IPS-NIHi7 (cell line): Measurements from ENCODE around the gene KRT15.

Experiments used
- DNase-seq: peaks from one replicate; pipeline ENCODE4 v3.0.0; 2012; ENCODE audit warnings: mixed read lengths; ENCODE audit errors: extremely low spot score

KRT15 gene

DNA sequence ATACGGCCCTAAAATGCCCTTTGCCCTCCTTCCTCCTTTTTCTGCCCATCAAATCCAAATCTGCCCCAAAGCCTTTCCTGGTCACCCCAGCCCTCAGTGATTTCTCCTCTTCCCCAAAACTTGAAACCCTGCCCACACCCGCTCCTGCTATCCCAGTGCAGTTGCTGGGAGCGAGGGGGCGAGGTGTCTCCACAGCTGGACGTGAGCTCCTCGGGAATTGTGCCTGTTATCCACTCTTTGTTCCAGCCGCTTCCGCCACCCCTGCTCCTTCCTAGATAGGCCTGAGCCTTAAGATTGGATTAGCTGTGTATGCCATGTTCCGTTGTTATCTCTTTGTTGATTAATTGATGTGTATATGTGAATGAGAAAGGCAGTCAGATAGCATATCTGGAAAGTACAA lies 35.2 kb downstream of the KRT15 start:
- DNase-seq = peak; percentile 39

DNA sequence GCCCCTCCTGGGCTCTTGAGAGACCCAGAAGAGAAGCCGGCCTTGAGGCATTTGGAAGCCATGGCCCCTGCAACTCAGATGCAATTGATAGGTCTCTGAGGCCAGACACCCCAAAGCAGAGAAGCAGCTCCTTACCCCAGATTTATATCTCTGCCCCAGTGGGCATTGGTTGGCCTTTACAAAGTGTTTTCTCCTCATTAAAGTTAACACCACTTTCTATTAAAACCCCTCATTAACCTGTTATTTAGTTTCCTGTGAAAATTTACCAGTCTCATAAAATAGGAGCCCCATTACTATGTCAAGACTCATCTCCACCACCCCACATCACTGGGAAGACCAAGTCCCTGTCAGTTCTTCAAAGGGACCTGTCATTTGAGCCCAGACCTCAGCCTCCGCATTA lies 37.7 kb downstream of the KRT15 start, which contains the start of gene KRT35:
KRT35 (minus strand) TSS at position 116 of the 400 bp plus-strand sequence; CDS start at position 62, 54 bp downstream.
- DNase-seq = no peak

DNA sequence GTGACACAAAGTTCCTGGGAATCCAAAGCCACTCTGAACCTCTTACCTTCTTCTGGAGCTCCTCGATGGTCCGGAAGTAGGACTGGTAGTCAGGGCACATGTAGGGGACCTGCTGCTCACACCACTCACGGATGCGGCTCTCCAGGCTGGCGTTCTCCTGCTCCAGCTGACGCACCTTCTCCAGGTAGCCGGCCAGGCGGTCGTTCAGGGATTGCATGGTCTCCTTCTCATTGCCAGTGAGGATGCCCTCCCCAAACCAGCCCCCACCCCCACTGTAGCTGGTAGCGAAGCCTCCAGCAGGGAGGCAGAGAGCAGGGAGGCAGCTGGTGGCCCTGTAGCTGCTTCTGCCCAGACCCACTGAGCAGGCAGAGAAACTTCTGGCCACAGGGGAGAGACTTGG lies 38.1 kb downstream of the KRT15 start:
- no peak for DNase-seq

DNA sequence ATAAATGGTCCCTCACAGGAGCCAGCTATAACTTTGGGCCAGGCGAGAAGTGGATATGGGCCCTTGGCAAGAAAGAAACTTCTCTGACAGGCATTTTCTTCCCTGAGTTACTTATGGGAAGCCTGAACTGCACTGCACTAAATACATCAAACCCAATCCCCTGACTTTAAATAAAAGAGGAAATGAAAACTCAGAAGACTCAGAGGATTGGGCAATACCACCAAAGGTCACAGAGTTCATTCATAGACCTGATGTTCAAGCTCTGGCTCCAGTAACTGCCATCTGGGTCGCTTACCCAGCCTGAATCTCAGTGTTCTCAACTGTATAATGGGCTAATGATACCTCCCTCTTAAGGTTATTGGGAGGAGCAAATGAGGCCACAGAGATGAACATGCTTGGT lies 38.6 kb downstream of the KRT15 start:
- DNase-seq = no peak

DNA sequence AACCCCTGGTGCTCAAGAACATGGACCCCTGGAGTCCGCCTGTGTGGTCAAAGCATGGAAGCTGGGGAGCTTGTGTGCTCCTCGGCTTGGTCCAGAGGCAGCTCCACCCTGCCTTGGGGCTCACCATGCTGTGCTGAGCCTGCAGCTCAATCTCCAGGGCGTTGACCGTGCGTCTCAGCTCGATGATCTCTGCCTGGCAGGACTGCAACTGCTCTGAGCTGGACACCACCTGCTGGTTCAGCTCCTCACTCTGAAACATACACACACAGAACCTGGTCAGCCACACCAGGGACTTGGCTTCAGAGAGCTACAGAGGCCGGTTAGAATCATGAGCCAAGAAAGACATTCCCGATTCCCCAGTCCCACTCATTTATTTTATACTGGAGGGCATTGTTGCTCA lies 40.5 kb downstream of the KRT15 start:
- no peak for DNase-seq

DNA sequence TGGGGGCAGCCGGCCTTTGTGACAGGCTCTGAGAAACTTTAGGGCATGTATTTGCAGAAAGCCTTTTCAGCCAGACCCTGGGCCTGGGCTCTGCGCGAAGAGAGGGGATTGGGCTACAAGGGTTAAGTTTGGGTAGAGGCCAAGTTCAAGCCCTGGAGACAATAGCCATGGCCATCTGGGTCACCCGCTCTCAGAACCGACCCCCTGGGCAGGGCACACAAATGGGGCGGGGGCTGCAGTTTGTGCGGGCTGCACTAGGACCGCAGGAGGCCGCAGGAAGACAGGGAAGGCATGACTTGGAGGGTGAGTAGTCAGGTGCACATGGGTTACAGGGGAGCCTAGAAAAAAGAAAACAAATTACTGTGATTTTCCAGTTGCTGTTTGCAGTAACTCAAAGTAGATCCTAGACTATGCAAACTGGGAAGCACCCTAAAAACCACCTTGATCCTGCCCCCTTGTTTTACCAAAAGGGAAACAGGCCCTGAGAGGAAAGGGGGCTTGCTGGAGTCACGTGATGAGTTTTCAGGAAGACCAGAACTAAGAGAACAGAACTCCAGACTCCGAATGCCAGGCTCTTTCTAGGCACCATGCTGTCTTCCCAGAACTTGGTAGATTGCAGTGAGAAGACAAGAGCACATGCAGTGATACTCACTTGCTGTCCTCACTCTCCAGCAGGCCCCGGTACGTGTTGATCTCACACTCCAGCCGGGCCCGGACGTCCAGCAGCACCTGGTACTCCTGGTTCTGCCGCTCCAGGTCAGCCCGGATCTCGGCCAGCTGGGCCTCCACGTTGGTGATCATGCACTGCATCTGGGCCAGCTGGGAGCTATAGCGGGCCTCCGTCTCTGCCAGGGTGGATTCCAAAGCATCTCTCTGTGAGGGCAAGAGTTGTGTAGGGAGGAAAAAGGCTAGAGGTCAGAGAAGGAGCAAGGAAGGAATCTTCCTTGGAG lies 41.5 kb downstream of the KRT15 start:
- DNase-seq = no peak

DNA sequence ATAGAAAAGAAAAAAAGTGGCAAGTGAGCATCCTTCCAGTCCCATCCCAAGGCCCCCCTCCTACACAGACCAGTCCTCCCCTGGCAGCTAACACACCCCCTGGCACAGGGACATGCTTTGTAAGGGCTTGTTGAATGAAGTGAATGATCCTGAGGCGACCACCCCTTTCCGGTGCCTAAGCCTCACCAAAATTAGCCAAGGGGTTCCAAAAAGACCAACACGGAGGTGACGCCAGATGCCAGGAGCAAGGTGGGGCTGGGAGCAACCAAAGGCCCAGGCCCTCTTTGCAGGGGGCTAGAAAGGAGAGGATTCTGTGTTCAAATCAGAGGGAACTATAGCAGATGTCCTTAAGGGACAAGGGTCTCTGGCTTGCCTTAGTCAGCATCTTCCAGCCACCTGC lies 43.3 kb downstream of the KRT15 start:
- no peak for DNase-seq

DNA sequence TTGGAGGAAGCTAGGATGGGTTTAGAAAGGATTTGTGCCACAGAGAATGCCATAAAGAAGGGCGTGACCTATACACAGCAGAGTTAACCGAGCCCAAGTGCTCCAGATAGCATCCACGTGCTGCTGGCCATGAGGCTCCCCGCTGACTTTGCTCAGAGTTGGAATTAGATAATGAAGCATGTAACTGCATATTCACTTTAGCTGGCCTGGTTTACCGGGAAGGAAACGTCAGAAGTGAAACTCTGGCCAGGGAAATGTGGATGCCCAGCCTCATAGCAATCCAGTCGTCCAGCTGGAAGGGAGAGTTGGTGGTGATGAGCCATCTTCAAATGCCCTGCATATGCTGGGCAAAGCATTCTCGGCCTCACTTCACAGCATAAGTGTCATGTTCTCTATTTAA lies 43.8 kb downstream of the KRT15 start:
- DNase-seq = no peak

DNA sequence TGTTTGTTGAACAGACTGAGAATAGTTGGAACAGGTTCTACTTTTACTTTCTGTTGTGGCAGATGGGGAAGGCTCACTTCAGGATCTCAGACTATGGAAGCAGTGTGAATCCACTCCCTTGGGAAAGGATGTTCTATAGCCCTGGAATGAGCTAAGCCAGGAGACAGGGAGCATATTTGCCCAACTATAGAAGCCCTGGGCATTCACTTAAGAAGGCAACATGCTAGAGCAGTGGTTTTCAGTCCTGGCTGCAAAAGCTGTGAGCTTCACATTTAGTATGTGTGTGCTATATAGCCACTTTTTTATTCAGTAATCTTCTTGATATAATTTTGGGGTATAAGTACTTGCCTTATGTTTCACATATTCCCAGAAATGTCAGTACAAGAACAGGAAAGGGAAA lies 50.3 kb downstream of the KRT15 start:
- DNase-seq = no peak

DNA sequence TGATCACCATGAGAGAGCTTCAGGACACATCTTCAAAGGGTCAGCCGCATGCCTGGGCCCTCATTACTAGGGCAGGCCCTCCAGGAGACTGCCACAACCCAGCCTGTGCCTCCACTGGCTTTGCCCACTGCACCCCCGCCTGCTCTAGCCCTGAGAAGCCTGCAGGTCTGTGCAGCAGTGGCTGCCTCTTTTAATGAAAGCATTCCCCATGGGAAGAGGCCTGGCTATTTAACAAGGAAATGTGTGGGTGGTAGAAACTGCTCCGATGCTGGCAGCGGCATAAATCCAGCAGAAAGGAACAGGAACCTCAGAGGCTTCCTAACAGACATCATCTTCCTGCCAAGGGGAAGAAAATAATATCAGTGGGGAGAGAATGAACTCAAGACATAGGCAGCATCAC lies 51.1 kb downstream of the KRT15 start:
- DNase-seq = no peak

DNA sequence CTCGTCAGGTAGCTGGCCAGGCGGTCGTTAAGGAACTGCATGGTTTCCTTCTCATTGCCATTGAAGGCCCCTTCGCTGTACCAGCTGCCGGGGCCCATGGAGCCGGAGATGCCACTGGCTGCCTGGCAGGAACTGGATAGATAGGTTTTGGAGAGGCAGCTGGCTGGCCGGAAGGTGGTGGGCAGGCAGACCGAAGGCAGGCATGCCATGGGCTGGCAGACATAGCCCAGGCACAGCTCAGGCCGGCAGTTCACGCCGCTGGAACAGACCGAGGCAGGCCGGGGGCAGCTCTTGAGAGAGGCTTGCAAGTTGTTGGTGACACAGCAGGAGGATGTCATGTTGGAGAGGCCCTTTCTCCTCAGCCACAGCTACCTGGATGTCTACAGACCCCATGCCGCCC lies 51.7 kb downstream of the KRT15 start, which contains the start of gene KRT32:
KRT32 (minus strand) TSS at position 399 of the 400 bp plus-strand sequence; CDS start at position 338, 61 bp downstream.
- no peak for DNase-seq

DNA sequence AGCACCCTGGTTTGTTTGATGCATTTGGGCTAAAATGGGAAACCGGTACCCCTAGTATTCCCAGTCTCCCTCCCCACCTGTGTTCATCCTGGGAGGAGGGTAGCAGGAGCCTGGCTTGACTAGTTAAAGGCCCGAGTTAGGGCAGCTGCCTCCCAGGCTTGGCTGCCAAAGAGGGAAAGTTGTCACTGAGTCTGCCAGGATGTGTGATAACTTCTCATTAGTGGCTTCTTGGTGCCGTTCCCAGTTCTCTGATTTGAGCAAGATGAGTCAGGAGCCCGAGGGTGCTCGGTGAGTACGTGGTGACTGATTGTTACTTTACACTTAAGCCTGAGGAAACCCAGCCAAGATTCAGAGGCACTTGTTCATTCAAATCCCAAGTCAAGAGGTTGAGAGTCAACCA lies 54.0 kb downstream of the KRT15 start:
- no peak for DNase-seq

DNA sequence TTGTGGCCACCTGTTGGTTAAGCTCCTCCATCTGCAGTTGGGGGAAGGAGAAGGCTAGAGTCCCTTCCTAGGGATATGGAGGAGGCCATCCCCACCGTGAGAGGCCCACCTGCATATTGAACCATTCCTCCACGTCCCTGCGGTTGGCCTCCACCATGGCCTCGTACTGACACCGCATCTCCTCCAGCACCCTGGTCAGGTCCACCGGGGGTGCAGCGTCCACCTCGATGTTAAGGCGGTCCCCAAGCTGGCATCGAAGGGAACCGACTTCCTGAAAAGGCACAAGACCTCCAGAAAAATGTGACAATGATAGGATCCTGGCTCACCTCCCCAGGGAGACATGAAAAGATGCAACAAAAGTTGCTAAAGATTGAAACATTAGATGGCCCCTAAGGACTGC lies 54.5 kb downstream of the KRT15 start:
- DNase-seq = no peak

DNA sequence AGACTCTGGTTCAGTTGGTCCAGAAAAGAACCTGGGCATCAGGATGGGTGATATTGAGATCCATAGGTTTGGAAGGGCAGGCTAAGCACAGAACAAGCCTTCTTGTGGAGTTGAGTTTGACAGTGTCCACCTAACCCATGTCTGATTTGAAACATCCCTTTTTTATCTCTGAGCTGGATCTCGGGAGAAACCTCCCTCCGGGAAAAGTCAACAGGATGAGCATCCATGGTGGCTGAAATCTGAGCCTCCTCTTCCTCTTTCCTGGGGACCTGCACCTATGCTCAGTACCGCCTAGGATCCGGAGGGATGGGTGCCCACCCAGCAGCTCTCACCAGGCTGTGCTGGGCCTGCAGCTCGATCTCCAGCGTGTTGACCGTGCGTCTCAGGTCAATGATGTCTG lies 54.9 kb downstream of the KRT15 start:
- no peak for DNase-seq
